Measurements from ENCODE around the gene SIRPG.

- TF ChIP-seq FOXA2 (IDR thresholded peaks at IDR 0.05) (no peak), SP1 (IDR thresholded peaks at IDR 0.05) (no peak), GABPA (IDR thresholded peaks at IDR 0.05 in 1 of 2, conservative IDR thresholded peaks at IDR 0.05 in 1 of 2) (no peak), RXRA (IDR thresholded peaks at IDR 0.05) (no peak), ZBTB33 (IDR thresholded peaks at IDR 0.05) (no peak)
- TF ChIP-seq, protein P1, sequence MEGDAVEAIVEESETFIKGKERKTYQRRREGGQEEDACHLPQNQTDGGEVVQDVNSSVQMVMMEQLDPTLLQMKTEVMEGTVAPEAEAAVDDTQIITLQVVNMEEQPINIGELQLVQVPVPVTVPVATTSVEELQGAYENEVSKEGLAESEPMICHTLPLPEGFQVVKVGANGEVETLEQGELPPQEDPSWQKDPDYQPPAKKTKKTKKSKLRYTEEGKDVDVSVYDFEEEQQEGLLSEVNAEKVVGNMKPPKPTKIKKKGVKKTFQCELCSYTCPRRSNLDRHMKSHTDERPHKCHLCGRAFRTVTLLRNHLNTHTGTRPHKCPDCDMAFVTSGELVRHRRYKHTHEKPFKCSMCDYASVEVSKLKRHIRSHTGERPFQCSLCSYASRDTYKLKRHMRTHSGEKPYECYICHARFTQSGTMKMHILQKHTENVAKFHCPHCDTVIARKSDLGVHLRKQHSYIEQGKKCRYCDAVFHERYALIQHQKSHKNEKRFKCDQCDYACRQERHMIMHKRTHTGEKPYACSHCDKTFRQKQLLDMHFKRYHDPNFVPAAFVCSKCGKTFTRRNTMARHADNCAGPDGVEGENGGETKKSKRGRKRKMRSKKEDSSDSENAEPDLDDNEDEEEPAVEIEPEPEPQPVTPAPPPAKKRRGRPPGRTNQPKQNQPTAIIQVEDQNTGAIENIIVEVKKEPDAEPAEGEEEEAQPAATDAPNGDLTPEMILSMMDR (IDR thresholded peaks at IDR 0.05; ENCODE audit: low read depth, low read length, missing input control) = no peak
- TF ChIP-seq, protein P2, sequence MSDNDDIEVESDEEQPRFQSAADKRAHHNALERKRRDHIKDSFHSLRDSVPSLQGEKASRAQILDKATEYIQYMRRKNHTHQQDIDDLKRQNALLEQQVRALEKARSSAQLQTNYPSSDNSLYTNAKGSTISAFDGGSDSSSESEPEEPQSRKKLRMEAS (IDR thresholded peaks at IDR 0.05) = no peak
- TF ChIP-seq, protein P3, sequence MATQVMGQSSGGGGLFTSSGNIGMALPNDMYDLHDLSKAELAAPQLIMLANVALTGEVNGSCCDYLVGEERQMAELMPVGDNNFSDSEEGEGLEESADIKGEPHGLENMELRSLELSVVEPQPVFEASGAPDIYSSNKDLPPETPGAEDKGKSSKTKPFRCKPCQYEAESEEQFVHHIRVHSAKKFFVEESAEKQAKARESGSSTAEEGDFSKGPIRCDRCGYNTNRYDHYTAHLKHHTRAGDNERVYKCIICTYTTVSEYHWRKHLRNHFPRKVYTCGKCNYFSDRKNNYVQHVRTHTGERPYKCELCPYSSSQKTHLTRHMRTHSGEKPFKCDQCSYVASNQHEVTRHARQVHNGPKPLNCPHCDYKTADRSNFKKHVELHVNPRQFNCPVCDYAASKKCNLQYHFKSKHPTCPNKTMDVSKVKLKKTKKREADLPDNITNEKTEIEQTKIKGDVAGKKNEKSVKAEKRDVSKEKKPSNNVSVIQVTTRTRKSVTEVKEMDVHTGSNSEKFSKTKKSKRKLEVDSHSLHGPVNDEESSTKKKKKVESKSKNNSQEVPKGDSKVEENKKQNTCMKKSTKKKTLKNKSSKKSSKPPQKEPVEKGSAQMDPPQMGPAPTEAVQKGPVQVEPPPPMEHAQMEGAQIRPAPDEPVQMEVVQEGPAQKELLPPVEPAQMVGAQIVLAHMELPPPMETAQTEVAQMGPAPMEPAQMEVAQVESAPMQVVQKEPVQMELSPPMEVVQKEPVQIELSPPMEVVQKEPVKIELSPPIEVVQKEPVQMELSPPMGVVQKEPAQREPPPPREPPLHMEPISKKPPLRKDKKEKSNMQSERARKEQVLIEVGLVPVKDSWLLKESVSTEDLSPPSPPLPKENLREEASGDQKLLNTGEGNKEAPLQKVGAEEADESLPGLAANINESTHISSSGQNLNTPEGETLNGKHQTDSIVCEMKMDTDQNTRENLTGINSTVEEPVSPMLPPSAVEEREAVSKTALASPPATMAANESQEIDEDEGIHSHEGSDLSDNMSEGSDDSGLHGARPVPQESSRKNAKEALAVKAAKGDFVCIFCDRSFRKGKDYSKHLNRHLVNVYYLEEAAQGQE (IDR thresholded peaks at IDR 0.05) = no peak
These were observed 6.3 kb upstream of the SIRPG start for GRCh38 chr20:1663917-1664316.

All from liver (tissue), 3 donors.